SK-N-MC (cell line): Measurements from ENCODE around the gene KAZN.

Experiments used
- DNase-seq: peaks from one replicate; pipeline ENCODE4 v3.0.0-alpha.2; 2011; ENCODE audit warnings: low read depth, low spot score
- H3K27ac ChIP-seq: fragments of 200-600 bp; sonication (generic); 2 replicates; pipeline ENCODE4 v1.5.1; 2016; ENCODE audit warnings: mixed run types
- H3K36me3 ChIP-seq: fragments of 200-600 bp; sonication (generic); 2 replicates; pipeline ENCODE4 v1.6.1; 2017; ENCODE audit warnings: antibody characterized with exemption, low read length, mixed read lengths; ENCODE audit not compliant: insufficient read depth
- H3K4me3 ChIP-seq: fragments of 200-600 bp; sonication (generic); 2 replicates; pipeline ENCODE4 v1.5.1; 2016
- H3K9ac ChIP-seq: fragments of 200-600 bp; sonication (generic); 2 replicates; pipeline ENCODE4 v1.8.0; 2017; ENCODE audit warnings: mixed run types, mixed read lengths; ENCODE audit not compliant: insufficient read length
- H3K9me3 ChIP-seq: fragments of 200-600 bp; sonication (generic); 2 replicates; pipeline ENCODE4 v1.6.1; 2017; ENCODE audit warnings: low read depth, mild to moderate bottlenecking, antibody characterized with exemption, low read length, moderate library complexity, mixed read lengths
- EZH2 ChIP-seq: fragments of 200-600 bp; sonication (generic); IDR thresholded peaks from one replicate; pipeline ENCODE4 v1.6.1; 2017; ENCODE audit warnings: antibody characterized with exemption
- POLR2AphosphoS5 ChIP-seq: IDR thresholded peaks from 2 replicates; pipeline ENCODE4 v1.6.1; 2012; ENCODE audit warnings: mild to moderate bottlenecking, low read depth, low read length, borderline replicate concordance

The KAZN gene

GRCh38 chr1:15167386-15167785 lies 568.9 kb downstream of the KAZN start:
- Histone ChIP-seq H3K9ac (no peak overlapping the region), H3K9me3 (no peaks in the 10 kb centered on the region), H3K4me3 (no peak overlapping the region), H3K27ac (no peak overlapping the region), H3K36me3 (no peaks in the 10 kb centered on the region)
- DNase-seq = no peak
- TF ChIP-seq EZH2 = no peak
- TF ChIP-seq POLR2AphosphoS5 = no peak
